Measurements from ENCODE around the gene RALGPS1. TPM values are rescaled to one million over a fixed set of nuclear protein-coding genes. Genes with fewer than 3 reads are reported as not detected.

Gene RALGPS1
- total RNA-seq, 1 experiment from 2014 or later = 28.5 TPM

DNA sequence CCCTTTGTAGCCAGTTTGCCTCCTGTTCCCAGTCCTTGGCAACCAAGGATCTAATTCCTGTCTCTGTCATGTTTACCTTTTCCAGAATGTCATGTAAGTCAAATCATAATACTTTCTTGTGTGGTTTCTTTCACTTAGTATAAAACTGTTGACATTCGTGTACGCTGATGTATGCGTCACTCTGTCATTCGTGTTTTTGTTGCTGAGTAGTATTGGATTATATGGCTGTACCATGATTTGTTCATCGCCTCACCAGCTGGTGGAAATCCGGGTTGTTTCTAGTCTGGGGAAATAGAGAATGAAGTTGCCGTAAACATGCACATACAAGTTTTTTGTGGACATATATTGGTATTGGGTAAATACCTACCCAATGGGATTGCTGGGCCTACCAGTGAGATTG is 110.5 kb downstream of the RALGPS1 start (continued):
- TF ChIP-seq ZNF232 (CRISPR knock-in tag; IDR thresholded peaks at IDR 0.05) (no peak), GRHL2 (CRISPR knock-in tag; IDR thresholded peaks at IDR 0.05; ENCODE audit: insufficient replicate concordance, severe bottlenecking) (no peak)
- TF ChIP-seq, protein P1, sequence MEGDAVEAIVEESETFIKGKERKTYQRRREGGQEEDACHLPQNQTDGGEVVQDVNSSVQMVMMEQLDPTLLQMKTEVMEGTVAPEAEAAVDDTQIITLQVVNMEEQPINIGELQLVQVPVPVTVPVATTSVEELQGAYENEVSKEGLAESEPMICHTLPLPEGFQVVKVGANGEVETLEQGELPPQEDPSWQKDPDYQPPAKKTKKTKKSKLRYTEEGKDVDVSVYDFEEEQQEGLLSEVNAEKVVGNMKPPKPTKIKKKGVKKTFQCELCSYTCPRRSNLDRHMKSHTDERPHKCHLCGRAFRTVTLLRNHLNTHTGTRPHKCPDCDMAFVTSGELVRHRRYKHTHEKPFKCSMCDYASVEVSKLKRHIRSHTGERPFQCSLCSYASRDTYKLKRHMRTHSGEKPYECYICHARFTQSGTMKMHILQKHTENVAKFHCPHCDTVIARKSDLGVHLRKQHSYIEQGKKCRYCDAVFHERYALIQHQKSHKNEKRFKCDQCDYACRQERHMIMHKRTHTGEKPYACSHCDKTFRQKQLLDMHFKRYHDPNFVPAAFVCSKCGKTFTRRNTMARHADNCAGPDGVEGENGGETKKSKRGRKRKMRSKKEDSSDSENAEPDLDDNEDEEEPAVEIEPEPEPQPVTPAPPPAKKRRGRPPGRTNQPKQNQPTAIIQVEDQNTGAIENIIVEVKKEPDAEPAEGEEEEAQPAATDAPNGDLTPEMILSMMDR (IDR thresholded peaks at IDR 0.05) = no peak

DNA sequence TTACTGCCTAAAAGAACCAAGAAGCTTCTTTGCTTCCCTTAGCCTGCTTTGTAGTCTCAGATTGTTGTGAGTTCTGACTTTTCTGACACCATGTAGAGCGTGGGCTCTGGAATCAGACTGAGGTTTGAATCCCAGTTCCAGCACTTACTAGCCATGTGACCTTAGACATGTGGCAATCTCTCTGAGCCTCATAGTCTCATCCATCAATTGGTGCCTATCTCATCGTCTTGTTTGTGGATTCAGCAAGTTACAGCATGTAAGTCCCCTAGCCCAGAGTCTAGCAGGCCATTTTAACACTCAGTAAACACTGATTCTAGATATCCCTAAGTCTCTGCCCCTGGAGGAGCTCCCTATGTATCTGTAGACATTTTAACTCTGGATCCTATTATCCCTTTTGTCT is 113.1 kb downstream of the RALGPS1 start:
- Mint-ChIP-seq H3K4me3 (no peak overlapping the region), H3K4me1 (peaks cover 11% of the 10 kb centered on the region), H3K36me3 (no peaks in the 10 kb centered on the region), H3K27me3 (ENCODE audit: low read depth) (no peaks in the 10 kb centered on the region), H3K9me3 (no peaks in the 10 kb centered on the region), H3K27ac (no peak overlapping the region)
- DNase-seq (ENCODE audit: low spot score) (no peak), ATAC-seq (no peak)
- ChIA-PET POLR2A (no interaction called here), CTCF (no interaction called here)
- TF ChIP-seq, protein P2, sequence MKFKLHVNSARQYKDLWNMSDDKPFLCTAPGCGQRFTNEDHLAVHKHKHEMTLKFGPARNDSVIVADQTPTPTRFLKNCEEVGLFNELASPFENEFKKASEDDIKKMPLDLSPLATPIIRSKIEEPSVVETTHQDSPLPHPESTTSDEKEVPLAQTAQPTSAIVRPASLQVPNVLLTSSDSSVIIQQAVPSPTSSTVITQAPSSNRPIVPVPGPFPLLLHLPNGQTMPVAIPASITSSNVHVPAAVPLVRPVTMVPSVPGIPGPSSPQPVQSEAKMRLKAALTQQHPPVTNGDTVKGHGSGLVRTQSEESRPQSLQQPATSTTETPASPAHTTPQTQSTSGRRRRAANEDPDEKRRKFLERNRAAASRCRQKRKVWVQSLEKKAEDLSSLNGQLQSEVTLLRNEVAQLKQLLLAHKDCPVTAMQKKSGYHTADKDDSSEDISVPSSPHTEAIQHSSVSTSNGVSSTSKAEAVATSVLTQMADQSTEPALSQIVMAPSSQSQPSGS (CRISPR knock-in tag; IDR thresholded peaks at IDR 0.05; ENCODE audit: borderline replicate concordance, low read depth) = no peak
- no peak for TF ChIP-seq ZNF219 (CRISPR knock-in tag; IDR thresholded peaks at IDR 0.05; ENCODE audit: borderline replicate concordance)
- TF ChIP-seq PRRX2 (CRISPR knock-in tag; IDR thresholded peaks at IDR 0.05) = no peak
- TF ChIP-seq, protein P3, sequence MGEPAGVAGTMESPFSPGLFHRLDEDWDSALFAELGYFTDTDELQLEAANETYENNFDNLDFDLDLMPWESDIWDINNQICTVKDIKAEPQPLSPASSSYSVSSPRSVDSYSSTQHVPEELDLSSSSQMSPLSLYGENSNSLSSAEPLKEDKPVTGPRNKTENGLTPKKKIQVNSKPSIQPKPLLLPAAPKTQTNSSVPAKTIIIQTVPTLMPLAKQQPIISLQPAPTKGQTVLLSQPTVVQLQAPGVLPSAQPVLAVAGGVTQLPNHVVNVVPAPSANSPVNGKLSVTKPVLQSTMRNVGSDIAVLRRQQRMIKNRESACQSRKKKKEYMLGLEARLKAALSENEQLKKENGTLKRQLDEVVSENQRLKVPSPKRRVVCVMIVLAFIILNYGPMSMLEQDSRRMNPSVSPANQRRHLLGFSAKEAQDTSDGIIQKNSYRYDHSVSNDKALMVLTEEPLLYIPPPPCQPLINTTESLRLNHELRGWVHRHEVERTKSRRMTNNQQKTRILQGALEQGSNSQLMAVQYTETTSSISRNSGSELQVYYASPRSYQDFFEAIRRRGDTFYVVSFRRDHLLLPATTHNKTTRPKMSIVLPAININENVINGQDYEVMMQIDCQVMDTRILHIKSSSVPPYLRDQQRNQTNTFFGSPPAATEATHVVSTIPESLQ (CRISPR knock-in tag; IDR thresholded peaks at IDR 0.05) = no peak
- TF ChIP-seq ETV6 (CRISPR knock-in tag; IDR thresholded peaks at IDR 0.05) = no peak
- TF ChIP-seq, protein P4, sequence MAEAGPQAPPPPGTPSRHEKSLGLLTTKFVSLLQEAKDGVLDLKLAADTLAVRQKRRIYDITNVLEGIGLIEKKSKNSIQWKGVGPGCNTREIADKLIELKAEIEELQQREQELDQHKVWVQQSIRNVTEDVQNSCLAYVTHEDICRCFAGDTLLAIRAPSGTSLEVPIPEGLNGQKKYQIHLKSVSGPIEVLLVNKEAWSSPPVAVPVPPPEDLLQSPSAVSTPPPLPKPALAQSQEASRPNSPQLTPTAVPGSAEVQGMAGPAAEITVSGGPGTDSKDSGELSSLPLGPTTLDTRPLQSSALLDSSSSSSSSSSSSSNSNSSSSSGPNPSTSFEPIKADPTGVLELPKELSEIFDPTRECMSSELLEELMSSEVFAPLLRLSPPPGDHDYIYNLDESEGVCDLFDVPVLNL (CRISPR knock-in tag; IDR thresholded peaks at IDR 0.05; ENCODE audit: borderline replicate concordance, low read depth) = no peak
- TF ChIP-seq ESRRA (CRISPR knock-in tag; IDR thresholded peaks at IDR 0.05; ENCODE audit: borderline replicate concordance) = no peak
- no peak for TF ChIP-seq RELA (CRISPR knock-in tag; IDR thresholded peaks at IDR 0.05; ENCODE audit: borderline replicate concordance)
- TF ChIP-seq, protein P5, sequence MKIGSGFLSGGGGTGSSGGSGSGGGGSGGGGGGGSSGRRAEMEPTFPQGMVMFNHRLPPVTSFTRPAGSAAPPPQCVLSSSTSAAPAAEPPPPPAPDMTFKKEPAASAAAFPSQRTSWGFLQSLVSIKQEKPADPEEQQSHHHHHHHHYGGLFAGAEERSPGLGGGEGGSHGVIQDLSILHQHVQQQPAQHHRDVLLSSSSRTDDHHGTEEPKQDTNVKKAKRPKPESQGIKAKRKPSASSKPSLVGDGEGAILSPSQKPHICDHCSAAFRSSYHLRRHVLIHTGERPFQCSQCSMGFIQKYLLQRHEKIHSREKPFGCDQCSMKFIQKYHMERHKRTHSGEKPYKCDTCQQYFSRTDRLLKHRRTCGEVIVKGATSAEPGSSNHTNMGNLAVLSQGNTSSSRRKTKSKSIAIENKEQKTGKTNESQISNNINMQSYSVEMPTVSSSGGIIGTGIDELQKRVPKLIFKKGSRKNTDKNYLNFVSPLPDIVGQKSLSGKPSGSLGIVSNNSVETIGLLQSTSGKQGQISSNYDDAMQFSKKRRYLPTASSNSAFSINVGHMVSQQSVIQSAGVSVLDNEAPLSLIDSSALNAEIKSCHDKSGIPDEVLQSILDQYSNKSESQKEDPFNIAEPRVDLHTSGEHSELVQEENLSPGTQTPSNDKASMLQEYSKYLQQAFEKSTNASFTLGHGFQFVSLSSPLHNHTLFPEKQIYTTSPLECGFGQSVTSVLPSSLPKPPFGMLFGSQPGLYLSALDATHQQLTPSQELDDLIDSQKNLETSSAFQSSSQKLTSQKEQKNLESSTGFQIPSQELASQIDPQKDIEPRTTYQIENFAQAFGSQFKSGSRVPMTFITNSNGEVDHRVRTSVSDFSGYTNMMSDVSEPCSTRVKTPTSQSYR (CRISPR knock-in tag; IDR thresholded peaks at IDR 0.05) = no peak
- TF ChIP-seq, protein P6, sequence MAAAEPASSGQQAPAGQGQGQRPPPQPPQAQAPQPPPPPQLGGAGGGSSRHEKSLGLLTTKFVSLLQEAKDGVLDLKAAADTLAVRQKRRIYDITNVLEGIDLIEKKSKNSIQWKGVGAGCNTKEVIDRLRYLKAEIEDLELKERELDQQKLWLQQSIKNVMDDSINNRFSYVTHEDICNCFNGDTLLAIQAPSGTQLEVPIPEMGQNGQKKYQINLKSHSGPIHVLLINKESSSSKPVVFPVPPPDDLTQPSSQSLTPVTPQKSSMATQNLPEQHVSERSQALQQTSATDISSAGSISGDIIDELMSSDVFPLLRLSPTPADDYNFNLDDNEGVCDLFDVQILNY (CRISPR knock-in tag; IDR thresholded peaks at IDR 0.05) = no peak
- no peak for TF ChIP-seq OVOL2 (CRISPR knock-in tag; IDR thresholded peaks at IDR 0.05; ENCODE audit: borderline replicate concordance)
- no peak for TF ChIP-seq NR3C1 (CRISPR knock-in tag; conservative IDR thresholded peaks at IDR 0.05; ENCODE audit: low read depth)
